GM12878 (cell line): ENCODE measurements around the gene AGMAT. TPM values are rescaled to one million over a fixed set of nuclear protein-coding genes. Genes with fewer than 3 reads are reported as not detected.

Source experiments
- ATAC-seq: fragments of 200-7000 bp; cut with Tn5 transposase; 3 replicates; pipeline ENCODE4 v1.9.1; 2020; ENCODE audit warnings: mild to moderate bottlenecking, moderate library complexity
- Bru-seq: library from RNA; stranded (reverse); fragments of 400-500 nt; gene quantifications from one replicate; lab custom pipeline; 2021; lab: Mats Ljungman, UMichigan
- BruChase-seq, 2 experiments: library from RNA; stranded (reverse); fragments of 400-500 nt; gene quantifications; one replicate each; lab custom pipeline; 2021; lab: Mats Ljungman, UMichigan
- BruUV-seq: library from RNA; stranded (reverse); fragments of 400-500 nt; replicated peaks from 2 replicates; lab custom pipeline; 2021; lab: Mats Ljungman, UMichigan
- CTCF ChIA-PET: fragments of 300-600 bp; sonication (Branson Sonifier 250); formaldehyde crosslinking; extraction: SDS; loops from one replicate; lab custom pipeline; 2021; ENCODE audit warnings: inconsistent platforms; lab: Yijun Ruan, JAX
- POLR2A ChIA-PET: fragments of 350-600 bp; formaldehyde crosslinking; extraction: SDS; loops from one replicate; lab custom pipeline; 2021; ENCODE audit warnings: inconsistent platforms; lab: Charles Lee
- RAD21 ChIA-PET: fragments of 300-600 bp; sonication (Branson Sonifier 250); formaldehyde crosslinking; loops from one replicate; lab custom pipeline; 2023; ENCODE audit warnings: antibody characterized with exemption; ENCODE audit not compliant: unreplicated experiment; lab: Charles Lee
- SMC1A ChIA-PET: fragments of 300-600 bp; sonication (Branson Sonifier 250); formaldehyde crosslinking; loops from one replicate; lab custom pipeline; 2023; ENCODE audit not compliant: unreplicated experiment, uncharacterized antibody; lab: Charles Lee
- DNase-seq: peaks from one replicate; pipeline ENCODE4 v3.0.0-alpha.2; 2011; ENCODE audit warnings: low read depth, low spot score
- FAIRE-seq: peaks from 3 replicates; lab custom pipeline; 2011; peaks lifted over from hg19 to GRCh38; lab: Jason Lieb, UNC
- H2AFZ ChIP-seq: 2 replicates; pipeline ENCODE4 v1.6.0; 2011; ENCODE audit warnings: low read depth, low read length, control low read depth; ENCODE audit not compliant: control insufficient read depth
- H3K27ac ChIP-seq: 2 replicates; pipeline ENCODE4 v1.5.1; 2011; ENCODE audit warnings: control low read depth; ENCODE audit not compliant: control insufficient read depth, insufficient read depth
- H3K27me3 ChIP-seq, 2 experiments: replicated peaks in 1 of 2; 2 replicates each; pipeline versions ENCODE4 v1.6.0 to v1.6.1; 2011; ENCODE audit warnings: low read length in 1 of 2; ENCODE audit not compliant: control insufficient read depth in 2 of 2, insufficient read depth in 2 of 2
- H3K36me3 ChIP-seq, 2 experiments: 2 replicates each; pipeline ENCODE4 v1.5.1; 2011; ENCODE audit warnings: low read length in 1 of 2; ENCODE audit not compliant: control insufficient read depth in 2 of 2, insufficient read depth in 2 of 2
- H3K4me1 ChIP-seq: 2 replicates; pipeline ENCODE4 v1.6.1; 2011; ENCODE audit warnings: mild to moderate bottlenecking, low read length, moderate library complexity, mixed read lengths; ENCODE audit not compliant: control insufficient read depth, insufficient read depth
- H3K4me2 ChIP-seq: 2 replicates; pipeline ENCODE4 v1.6.0; 2011; ENCODE audit warnings: control low read depth; ENCODE audit not compliant: control insufficient read depth, insufficient read depth
- H3K4me3 ChIP-seq: fragments of 200-600 bp; sonication (generic); 2 replicates; pipeline ENCODE4 v1.5.1; 2016
- H3K79me2 ChIP-seq: 2 replicates; pipeline ENCODE4 v1.6.0; 2011; ENCODE audit warnings: low read length; ENCODE audit not compliant: control insufficient read depth, insufficient read depth
- H3K9ac ChIP-seq: 2 replicates; pipeline ENCODE4 v1.8.0; 2011; ENCODE audit warnings: low read length, control low read depth, mixed read lengths; ENCODE audit not compliant: control insufficient read depth, insufficient read depth
- H3K9me3 ChIP-seq: replicated peaks from 3 replicates; pipeline ENCODE4 v1.5.1; 2011; ENCODE audit warnings: mild to moderate bottlenecking, low read length; ENCODE audit not compliant: control insufficient read depth, insufficient read depth
- H4K20me1 ChIP-seq: 2 replicates; pipeline ENCODE4 v1.6.0; 2011; ENCODE audit not compliant: control insufficient read depth, insufficient read depth
- ATF7 ChIP-seq: fragments of 450-650 bp; IDR thresholded peaks from 2 replicates; pipeline ENCODE4 v1.6.1; 2016; ENCODE audit warnings: low read depth, mild to moderate bottlenecking
- CHD4 ChIP-seq: fragments of 200-600 bp; sonication (generic); IDR thresholded peaks from 2 replicates; pipeline ENCODE4 v1.6.1; 2016; ENCODE audit warnings: mild to moderate bottlenecking
- CUX1 ChIP-seq: IDR thresholded peaks from 2 replicates; pipeline ENCODE4 v1.6.1; 2012; ENCODE audit warnings: improper control_type of control experiment, low read depth, low read length; ENCODE audit not compliant: insufficient replicate concordance
- HCFC1 ChIP-seq: fragments of 150-350 bp; IDR thresholded peaks from 2 replicates; pipeline ENCODE4 v1.6.1; 2014; ENCODE audit warnings: low read length
- HDAC2 ChIP-seq: fragments of 200-600 bp; sonication (generic); IDR thresholded peaks from 2 replicates; pipeline ENCODE4 v1.6.1; 2017
- IKZF1 ChIP-seq: fragments of 450-650 bp; conservative IDR thresholded peaks from 2 replicates; pipeline ENCODE4 v1.6.1; 2017; ENCODE audit warnings: antibody characterized with exemption, mild to moderate bottlenecking
- KDM1A ChIP-seq: fragments of 200-600 bp; sonication (generic); IDR thresholded peaks from 2 replicates; pipeline ENCODE4 v1.6.1; 2016; ENCODE audit warnings: borderline replicate concordance
- KLF5 ChIP-seq: fragments of 450-650 bp; IDR thresholded peaks from 2 replicates; pipeline ENCODE4 v1.6.1; 2014; ENCODE audit warnings: mild to moderate bottlenecking; ENCODE audit not compliant: partially characterized antibody
- LARP7 ChIP-seq: fragments of 450-650 bp; IDR thresholded peaks from 2 replicates; pipeline ENCODE4 v1.6.1; 2017; ENCODE audit warnings: mild to moderate bottlenecking
- MAX ChIP-seq: IDR thresholded peaks from 2 replicates; pipeline ENCODE4 v1.6.1; 2012; ENCODE audit warnings: low read depth, low read length, improper control_type of control experiment
- WGBS: methylation state at CpG from one replicate; pipeline ENCODE4 v1.1.6; 2016; ENCODE audit warnings: low lambda C conversion rate; ENCODE audit not compliant: insufficient replicate concordance, insufficient coverage; ENCODE audit errors: missing lambda C conversion rate; 5-methylcytosine and 5-hydroxymethylcytosine counted together
- in situ Hi-C: fragments of 300-500 bp; cut with MboI; formaldehyde crosslinking; loops from 9 replicates; pipeline ENCODE4 v1.14.3; 2018; ENCODE audit warnings: mixed read lengths
- intact Hi-C: fragments of 100-400 bp; cut with micrococcal nuclease; formaldehyde crosslinking; loops from one replicate; pipeline ENCODE4 v1.14.2; 2022; ENCODE audit not compliant: unreplicated experiment
- long read RNA-seq, 2 experiments: library from polyadenylated mRNA; unstranded; transcript quantifications; one replicate each; pipeline ENCODE4 v2.0.0, GENCODE V29; 2019 to 2020
- polyA minus RNA-seq, 3 experiments: library from RNA; depleted of rRNA, polyadenylated mRNA; stranded (reverse); fragments of >200 nt; gene quantifications; 2 replicates each; pipeline ENCODE4 v1.2.3, GENCODE V29; 2011
- polyA plus RNA-seq, 11 experiments: library from polyadenylated mRNA; depleted of rRNA in 4 of 11; unstranded in 6 of 11; stranded (reverse) in 5 of 11; fragments of >200 nt; fragmentation: Nextera tagmentation in 4 of 11; fragmentation: Illumina TruSeq in 1 of 11; extraction: Ambion mirVana in 4 of 11; extraction: Trizol in 1 of 11; gene quantifications; 1 replicate in 1 of 11; 2 replicates in 10 of 11; pipeline versions ENCODE4 v1.2.1 to v1.2.3, GENCODE V29; 2011 to 2016; ENCODE audit warnings: inconsistent platforms in 2 of 11, missing spikeins in 2 of 11, low read depth in 1 of 11
- total RNA-seq, 4 experiments: library from RNA; depleted of rRNA in 3 of 4; stranded (reverse); fragments of >200 nt in 3 of 4; fragmentation: Illumina TruSeq in 1 of 4; extraction: Trizol in 1 of 4; gene quantifications; 2 replicates each; pipeline versions ENCODE4 v1.2.1 to v1.2.3, GENCODE V29; 2013 to 2021

Gene AGMAT
- total RNA-seq (2013; cell fraction: nucleolus; rRNA removed), result 2.2 and 2.5 TPM in 2 replicates
- total RNA-seq (2014; rRNA removed), result 7.0 and 7.9 TPM in 2 replicates
- 5.0 and 5.3 TPM in 2 replicates for total RNA-seq (2014; rRNA removed; fragmentation: Illumina TruSeq; extraction: Trizol)
- 6.9 and 7.4 TPM in 2 replicates for total RNA-seq (2021)
- polyA plus RNA-seq (2011; ENCODE audit: low read depth), result 1.6 TPM
- polyA plus RNA-seq (2011; rRNA removed), result 1.4 and 1.5 TPM in 2 replicates
- 1.5 TPM in 2 replicates for polyA plus RNA-seq (2011; cell fraction: cytosol; rRNA removed)
- polyA plus RNA-seq (2011; cell fraction: nucleus; rRNA removed), result 0.45 and 0.57 TPM in 2 replicates
- polyA plus RNA-seq (2012), result 2.0 and 2.3 TPM in 2 replicates
- polyA plus RNA-seq (2014; fragmentation: Illumina TruSeq; extraction: Trizol), result 3.5 and 4.7 TPM in 2 replicates
- polyA plus RNA-seq (2014; fragmentation: Nextera tagmentation; extraction: Ambion mirVana), result 1 to 10 TPM in 1 of 2 experiments, under 1 TPM in 1; 0.47 to 1.6 TPM
- polyA plus RNA-seq (2014; rRNA removed), result 5.7 and 6.0 TPM in 2 replicates
- polyA plus RNA-seq (2016; fragmentation: Nextera tagmentation; extraction: Ambion mirVana), result 1 to 10 TPM; 3.6 to 4.7 TPM
- 1.2 and 1.3 TPM in 2 replicates for polyA minus RNA-seq (2011; rRNA and poly(A)+ RNA removed)
- 1.5 and 1.7 TPM in 2 replicates for polyA minus RNA-seq (2011; cell fraction: cytosol; rRNA and poly(A)+ RNA removed)
- polyA minus RNA-seq (2011; cell fraction: nucleus; rRNA and poly(A)+ RNA removed), result 0.24 and 0.38 TPM in 2 replicates
- percentile 46 among the genes with signal in this experiment for Bru-seq, nascent RNA
- percentile 34 among the genes with signal in this experiment for BruChase-seq, experiment 1, labeled RNA remaining after a 6-hour chase
- percentile 28 among the genes with signal in this experiment for BruChase-seq, experiment 2, labeled RNA remaining after a 2-hour chase
- long read RNA-seq, experiment 1, transcript AGMAT-201 (7 exons, 2,500 nt), result major isoform, 7 of 8 reads
- long read RNA-seq, experiment 1, partial matches to known transcripts, result 0 of 8 reads
- long read RNA-seq, experiment 1, other reads (novel, unspliced or antisense), result 1 of 8 reads
- long read RNA-seq, experiment 2, partial matches to known transcripts, result 1 of 6 reads
- long read RNA-seq, experiment 2, other reads (novel, unspliced or antisense), result 2 of 6 reads

- ChIA-PET RAD21 (no interaction called here), SMC1A (interaction anchor here (0.8 kb wide), 1 partner anchor 15 kb away, joined by 3 read pairs; no protein-coding TSS in a partner anchor), POLR2A (interaction anchor here (0.7 to 1.0 kb wide), 2 partner anchors 13 to 34 kb away, joined by 3 read pairs; no protein-coding TSS in a partner anchor), CTCF (interaction anchor here (0.9 to 1.1 kb wide), 2 partner anchors 9 to 54 kb away, joined by 3 read pairs; no protein-coding TSS in a partner anchor)
- Histone ChIP-seq H3K9me3 (no peaks in the 10 kb centered on the region; the same call in 2 of the 3 replicates), H4K20me1 (no peaks in the 10 kb centered on the region), H2AFZ (peak within 1 kb of the TSS; percentile 69), H3K9ac (peak within 1 kb of the TSS; percentile 62; the same call in 1 of the 2 replicates), H3K36me3 (no peaks in the 10 kb centered on the region), H3K79me2 (no peaks in the 10 kb centered on the region), H3K4me3 (peak within 1 kb of the TSS; percentile 68), H3K4me1 (peaks cover 7% of the 10 kb centered on the region), H3K4me2 (peak within 1 kb of the TSS; percentile 80; the same call in 1 of the 2 replicates), H3K27me3 (no peaks in the 10 kb centered on the region), H3K27ac (no peak within 1 kb of the TSS)
- DNase-seq (no peak), ATAC-seq (peak; percentile 87), FAIRE-seq (no peak)
- in situ Hi-C loops, result no loop called here
- intact Hi-C loops, result no loop called here
- TSS peak; percentile 77 for BruUV-seq
- 8% methylated on average over 45 of the region's 68 CpGs for WGBS
- peak; percentile 77 for TF ChIP-seq LARP7
- no peak for TF ChIP-seq CUX1
- no peak for TF ChIP-seq CHD4
- TF ChIP-seq KDM1A, result no peak
- peak; percentile 24; the same call in 1 of the 2 replicates for TF ChIP-seq MAX
- TF ChIP-seq HDAC2, result no peak
- peak; percentile 81 for TF ChIP-seq IKZF1
- no peak; the same call in 1 of the 2 replicates for TF ChIP-seq HCFC1
- no peak for TF ChIP-seq ATF7
- no peak for TF ChIP-seq KLF5
Observed at GRCh38 chr1:15584489-15585363, at the start of gene AGMAT. AGMAT (minus strand) TSS chr1:15585051; CDS start chr1:15584967, 84 bp downstream.
